Measurements from ENCODE around the gene LCMT1. TPM values are rescaled to one million over a fixed set of nuclear protein-coding genes. Genes with fewer than 3 reads are reported as not detected.
"Not testable (repeated sequence)": the region's sequence is repeated elsewhere in the genome, so short reads cannot be mapped to it uniquely, and the experiment has no call there.

Gene LCMT1
- total RNA-seq, 1 donor from 2014 or later, result 48.5 TPM

DNA sequence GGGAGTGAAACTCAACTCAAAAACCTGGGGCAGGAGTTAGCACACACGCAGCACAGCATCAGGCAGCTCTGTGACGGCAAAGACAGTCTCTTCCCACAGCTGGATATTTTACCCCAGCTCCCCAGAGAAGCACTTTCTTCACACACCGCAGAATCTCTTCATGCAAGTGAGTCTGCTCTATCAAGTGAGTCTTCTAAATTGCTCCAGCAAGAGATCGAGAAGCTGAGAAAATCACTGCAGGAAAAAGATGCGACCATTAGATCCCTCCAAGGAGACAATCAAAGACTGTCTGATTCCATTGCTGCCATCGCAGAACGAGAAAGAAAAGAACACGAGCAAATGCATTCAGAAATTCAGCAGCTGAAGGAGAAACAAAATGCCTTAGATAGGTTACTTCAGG lies 16.9 kb upstream of the LCMT1 start:
- DNase-seq (ENCODE audit: low read depth), result no peak

DNA sequence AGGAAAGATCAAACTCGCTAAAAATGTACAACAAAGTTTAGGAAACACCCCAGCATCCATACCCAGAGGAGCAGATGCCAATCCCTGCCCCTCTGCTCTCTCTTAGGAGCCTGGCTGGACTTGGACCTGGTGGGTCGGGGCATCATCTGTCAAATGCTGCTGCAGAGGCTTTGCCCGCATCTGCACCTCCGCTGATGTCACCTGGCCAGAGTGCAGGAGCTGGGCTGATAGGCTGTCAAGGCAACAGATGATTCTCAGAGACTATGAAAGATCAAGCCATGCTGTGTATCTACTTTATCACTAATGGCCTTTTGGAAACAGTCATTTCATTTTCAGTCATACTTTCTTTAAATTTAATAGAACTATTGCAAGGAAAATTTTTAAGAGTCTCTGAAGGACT lies 15.9 kb upstream of the LCMT1 start:
- DNase-seq (ENCODE audit: low read depth), result no peak

GRCh38 chr16:25097276-25097975 lies 14.1 kb upstream of the LCMT1 start:
- DNase-seq (ENCODE audit: low read depth), result no peak

DNA sequence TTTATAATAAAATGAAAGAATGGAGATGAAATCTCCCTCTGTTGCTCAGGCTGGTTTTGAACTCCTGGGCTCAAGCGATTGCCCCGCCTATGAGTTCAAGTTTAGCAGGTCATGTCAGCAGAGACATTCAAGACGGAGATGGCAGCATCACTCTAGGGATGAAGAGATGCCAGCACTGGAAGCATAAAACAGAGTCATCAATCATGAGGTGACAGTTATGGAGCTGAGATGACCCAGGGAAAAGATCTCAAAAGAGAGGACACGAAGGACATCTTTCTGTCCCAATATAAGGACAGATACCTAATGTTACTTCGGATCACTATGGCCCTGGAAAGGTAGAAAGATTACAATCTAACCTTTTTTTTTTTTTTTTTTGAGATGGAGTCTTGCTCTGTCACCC lies 11.0 kb upstream of the LCMT1 start:
- no peak for DNase-seq (ENCODE audit: low read depth)

GRCh38 chr16:25106567-25107465 lies 4.7 kb upstream of the LCMT1 start:
- DNase-seq (ENCODE audit: low read depth), result peak; percentile 90

DNA sequence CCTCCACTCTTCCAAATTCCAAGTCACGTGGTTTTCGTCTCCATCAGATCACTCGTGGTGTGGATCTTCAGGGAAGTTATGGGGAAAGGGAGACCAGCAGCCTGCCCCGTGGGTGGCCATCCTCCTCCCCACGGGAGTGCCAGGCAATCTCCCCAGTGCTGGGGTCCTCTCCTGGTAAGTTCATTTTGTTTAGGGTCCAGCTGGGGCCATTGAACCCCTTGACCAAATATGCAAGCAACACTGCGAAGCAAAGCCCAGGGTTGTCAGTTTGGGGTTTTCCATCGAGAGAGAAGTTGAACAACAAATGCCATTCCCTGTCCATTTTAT lies 4.1 kb upstream of the LCMT1 start:
- DNase-seq (ENCODE audit: low read depth), result no peak

DNA sequence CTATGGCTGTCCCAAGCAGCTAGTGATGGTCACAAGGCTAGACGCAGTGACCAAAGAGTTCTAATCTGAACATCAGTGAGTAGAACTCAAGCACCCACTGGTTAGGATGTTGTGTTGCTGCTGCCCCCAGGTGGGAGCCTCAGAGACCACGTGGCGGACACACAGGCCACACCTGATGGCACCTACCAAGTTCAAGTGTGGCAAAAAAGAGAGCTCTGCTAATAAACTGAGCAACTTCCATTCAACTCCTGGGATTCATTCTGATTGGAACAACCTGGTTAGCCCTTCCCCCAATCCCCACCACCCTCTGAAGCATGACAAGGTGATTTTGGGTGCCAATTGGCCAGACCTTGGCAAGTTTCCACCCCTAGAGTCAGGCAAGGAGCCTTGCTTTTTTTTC lies 3.5 kb upstream of the LCMT1 start:
- no peak for DNase-seq (ENCODE audit: low read depth)

- peak; percentile 93 for DNase-seq (ENCODE audit: low read depth)
These were observed 1.9 kb upstream of the LCMT1 start for GRCh38 chr16:25109643-25110042.

DNA sequence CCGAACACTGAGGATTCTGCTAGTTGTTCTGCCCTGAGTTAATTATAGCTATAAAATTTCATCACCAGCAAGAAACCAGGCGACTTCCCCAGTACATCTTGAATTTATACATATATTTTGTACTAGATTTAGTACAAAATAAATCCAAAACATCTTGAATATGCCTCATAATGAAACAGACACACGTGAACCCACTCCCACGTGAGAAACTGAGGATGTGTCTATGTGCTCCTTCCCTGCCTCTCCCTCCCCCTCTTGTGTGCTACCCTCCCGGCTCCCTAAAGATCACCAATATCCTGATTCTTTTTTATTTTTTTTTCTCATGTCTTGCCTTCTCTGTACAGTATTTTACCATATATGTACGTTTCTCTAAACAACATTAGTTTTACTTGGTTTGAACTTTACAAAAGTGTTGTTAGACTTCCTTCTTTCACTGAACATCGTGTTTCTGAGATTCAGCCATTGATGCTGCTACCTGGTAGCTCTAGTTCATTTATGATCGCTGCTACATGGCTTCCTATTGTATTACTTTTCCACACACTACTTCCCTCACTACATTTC lies 1.1 kb upstream of the LCMT1 start:
- no peak for DNase-seq (ENCODE audit: low read depth)

GRCh38 chr16:25114121-25114520 lies 2.6 kb downstream of the LCMT1 start:
- no peak for DNase-seq (ENCODE audit: low read depth)

GRCh38 chr16:25118851-25119578 lies 7.5 kb downstream of the LCMT1 start:
- DNase-seq (ENCODE audit: low read depth), result no peak

GRCh38 chr16:25121824-25122600 lies 10.5 kb downstream of the LCMT1 start:
- DNase-seq (ENCODE audit: low read depth), result no peak

- no peak for DNase-seq (ENCODE audit: low read depth)
These were observed 13.0 kb downstream of the LCMT1 start for GRCh38 chr16:25124503-25124902.

GRCh38 chr16:25126086-25126666 lies 14.6 kb downstream of the LCMT1 start:
- not testable (repeated sequence) for DNase-seq (ENCODE audit: low read depth)

- peak; percentile 57 for DNase-seq (ENCODE audit: low read depth)
These were observed 15.3 kb downstream of the LCMT1 start for GRCh38 chr16:25126820-25127232.

GRCh38 chr16:25132751-25133150 lies 21.2 kb downstream of the LCMT1 start:
- not testable (repeated sequence) for DNase-seq (ENCODE audit: low read depth)

DNA sequence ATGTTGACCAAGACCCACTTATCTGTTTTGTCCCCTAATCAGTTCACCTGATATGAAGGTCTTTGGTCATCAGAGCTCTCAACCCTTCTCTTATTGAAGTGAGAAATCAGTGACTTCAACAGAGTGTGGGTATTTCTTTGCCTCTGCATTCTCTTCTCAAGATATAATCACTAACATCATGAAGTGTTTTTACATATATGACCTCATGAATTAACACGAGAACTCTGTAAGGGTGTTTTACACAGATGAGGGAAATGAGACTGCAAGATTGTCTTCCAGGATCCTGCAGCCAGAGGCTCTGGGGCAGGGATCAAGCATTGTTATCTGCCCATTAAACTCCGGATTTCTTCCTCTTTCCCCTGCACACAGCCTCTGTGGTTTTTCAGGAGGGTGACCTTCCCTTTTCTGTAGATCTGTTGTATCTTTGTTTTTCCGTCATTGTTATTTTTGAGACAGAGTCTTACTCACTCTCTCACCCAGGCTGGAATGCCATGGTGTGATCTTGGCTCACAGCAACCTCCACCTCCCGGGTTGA lies 22.7 kb downstream of the LCMT1 start:
- no peak for DNase-seq (ENCODE audit: low read depth)

DNA sequence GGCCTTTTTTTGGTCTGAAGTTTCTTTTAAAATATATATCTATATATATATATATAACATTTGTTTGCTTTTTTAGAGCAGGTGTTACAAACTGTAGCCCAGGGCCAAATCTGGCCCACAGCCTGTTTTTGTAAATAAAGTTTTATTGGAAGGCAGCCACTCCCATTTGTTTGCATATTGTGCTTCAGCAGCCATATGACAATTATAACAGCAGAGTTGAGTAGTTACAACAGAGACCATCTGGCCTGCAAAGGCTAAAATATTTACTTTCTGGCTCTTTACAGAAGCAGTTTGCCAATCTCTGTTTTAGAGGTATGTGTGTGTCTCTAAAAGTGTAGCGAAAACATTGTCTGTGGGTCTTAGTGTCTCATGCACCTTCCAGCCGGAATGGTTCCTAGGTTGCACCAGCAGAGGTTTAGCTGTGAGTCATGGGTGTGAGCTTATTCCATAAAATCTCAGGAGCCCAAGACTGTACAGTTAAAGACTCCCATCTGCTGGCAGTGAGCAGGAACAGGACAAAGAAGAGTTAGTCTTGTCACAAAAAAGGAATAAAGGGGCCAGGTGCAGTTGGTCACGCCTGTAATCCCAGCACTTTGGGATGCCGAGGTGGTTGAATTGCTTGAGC lies 23.8 kb downstream of the LCMT1 start:
- peak; percentile 25 for DNase-seq (ENCODE audit: low read depth)

DNA sequence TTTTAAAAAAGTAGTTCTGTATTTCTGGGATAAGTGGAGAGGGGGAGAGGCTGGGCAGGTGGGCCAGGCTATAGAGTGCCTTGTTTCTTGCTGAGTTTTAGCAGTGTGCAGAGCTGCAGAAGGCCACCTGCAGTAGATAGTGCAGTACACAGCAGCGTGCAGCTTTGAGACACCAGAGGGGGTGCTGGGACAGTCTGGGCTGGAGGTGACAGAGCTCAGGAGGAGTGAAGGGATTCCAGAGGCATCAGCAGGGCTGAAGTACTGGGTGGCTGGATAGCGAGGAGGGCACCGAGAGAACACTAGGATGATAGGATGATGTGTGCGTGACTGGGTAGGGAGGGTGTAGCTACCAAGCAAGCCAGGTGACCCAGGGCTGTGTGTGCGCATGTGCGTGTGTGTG lies 26.6 kb downstream of the LCMT1 start:
- DNase-seq (ENCODE audit: low read depth), result no peak

DNA sequence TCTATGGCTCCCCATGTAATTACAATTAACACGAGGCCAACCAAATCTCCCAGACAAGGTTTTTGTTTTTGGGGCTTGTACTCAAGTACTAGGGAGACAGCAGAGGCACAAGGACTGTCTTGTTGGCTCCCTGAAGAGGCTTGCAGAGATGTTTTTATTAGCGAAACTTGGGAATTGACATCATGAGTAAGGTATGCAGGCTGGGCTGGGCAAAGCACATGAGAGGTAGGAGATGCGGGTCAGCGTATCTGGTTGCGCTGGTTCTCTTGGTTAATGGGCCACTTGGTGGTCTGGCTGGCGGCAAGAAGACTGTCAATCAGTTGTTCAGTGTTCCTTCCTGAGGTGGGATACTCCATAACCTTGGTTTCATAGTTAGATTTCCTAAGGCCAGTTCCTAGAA lies 28.9 kb downstream of the LCMT1 start:
- peak; percentile 59 for DNase-seq (ENCODE audit: low read depth)
